GM23338 (cell line): ENCODE data around the gene ZBP1. TPM values are rescaled to one million over a fixed set of nuclear protein-coding genes. Genes with fewer than 3 reads are reported as not detected.

Experiments used
- ATAC-seq: fragments of 200-7000 bp; cut with Tn5 transposase; 3 replicates; pipeline ENCODE4 v1.9.1; 2020
- DNase-seq: peaks from one replicate; pipeline ENCODE4 v3.0.0-alpha.2; 2015; ENCODE audit warnings: low spot score
- H2AFZ ChIP-seq: fragments of 200-600 bp; sonication (generic); 2 replicates; pipeline ENCODE4 v1.8.0; 2016; ENCODE audit warnings: antibody characterized with exemption, mild to moderate bottlenecking, moderate library complexity
- H3F3A ChIP-seq: fragments of 200-600 bp; sonication (generic); replicated peaks from 2 replicates; pipeline ENCODE4 v1.8.0; 2017; ENCODE audit warnings: antibody characterized with exemption, mixed run types, low read depth
- H3K27ac ChIP-seq: fragments of 200-600 bp; sonication (generic); 2 replicates; pipeline ENCODE4 v1.6.1; 2016; ENCODE audit warnings: low read depth
- H3K27me3 ChIP-seq: fragments of 200-600 bp; sonication (generic); 2 replicates; pipeline ENCODE4 v1.8.0; 2016; ENCODE audit warnings: mild to moderate bottlenecking, mixed run types, moderate library complexity; ENCODE audit not compliant: insufficient read depth
- H3K36me3 ChIP-seq: fragments of 200-600 bp; sonication (generic); 2 replicates; pipeline ENCODE4 v1.8.0; 2016; ENCODE audit warnings: mild to moderate bottlenecking; ENCODE audit not compliant: insufficient read depth
- H3K4me1 ChIP-seq: fragments of 200-600 bp; sonication (generic); 2 replicates; pipeline ENCODE4 v1.8.0; 2016; ENCODE audit warnings: mild to moderate bottlenecking, moderate library complexity; ENCODE audit not compliant: insufficient read depth
- H3K4me2 ChIP-seq: fragments of 200-600 bp; sonication (generic); 2 replicates; pipeline ENCODE4 v1.7.1; 2017; ENCODE audit warnings: mixed run types
- H3K4me3 ChIP-seq: fragments of 200-600 bp; sonication (generic); 2 replicates; pipeline ENCODE4 v1.6.1; 2016; ENCODE audit warnings: mixed run types
- H3K79me2 ChIP-seq: fragments of 200-600 bp; sonication (generic); replicated peaks from 2 replicates; pipeline ENCODE4 v1.8.0; 2017; ENCODE audit warnings: mild to moderate bottlenecking; ENCODE audit not compliant: insufficient read depth
- H3K9me2 ChIP-seq: fragments of 200-600 bp; sonication (generic); 2 replicates; pipeline ENCODE4 v1.8.0; 2017; ENCODE audit not compliant: insufficient read depth
- H4K20me1 ChIP-seq: fragments of 200-600 bp; sonication (generic); replicated peaks from 2 replicates; pipeline ENCODE4 v1.8.0; 2017; ENCODE audit warnings: mild to moderate bottlenecking; ENCODE audit not compliant: insufficient read depth
- H3K27ac Mint-ChIP-seq: 2 replicates; pipeline ENCODE4 v1.8.0; 2020; ENCODE audit warnings: inconsistent platforms, mild to moderate bottlenecking, moderate library complexity, mixed read lengths
- H3K27me3 Mint-ChIP-seq: 3 replicates; pipeline ENCODE4 v1.8.0; 2022; ENCODE audit warnings: low read depth, mild to moderate bottlenecking, moderate library complexity, mixed read lengths, inconsistent platforms; ENCODE audit not compliant: insufficient read depth, poor library complexity
- H3K36me3 Mint-ChIP-seq: 3 replicates; pipeline ENCODE4 v1.8.0; 2021; ENCODE audit warnings: low read depth, mild to moderate bottlenecking, inconsistent platforms, moderate library complexity, mixed read lengths
- H3K4me1 Mint-ChIP-seq: 3 replicates; pipeline ENCODE4 v1.8.0; 2020; ENCODE audit warnings: mild to moderate bottlenecking, inconsistent platforms, mixed read lengths
- H3K4me3 Mint-ChIP-seq: 3 replicates; pipeline ENCODE4 v1.8.0; 2021; ENCODE audit warnings: moderate library complexity, mild to moderate bottlenecking, inconsistent platforms, mixed read lengths
- H3K9me3 Mint-ChIP-seq: 3 replicates; pipeline ENCODE4 v1.8.0; 2020; ENCODE audit warnings: moderate library complexity, mild to moderate bottlenecking, inconsistent platforms, mixed read lengths
- CREB1 ChIP-seq: fragments of 250-450 bp; sonication (Bioruptor Pico); IDR thresholded peaks from 2 replicates; pipeline ENCODE4 v1.5.0; 2020; ENCODE audit warnings: low read depth, mild to moderate bottlenecking, moderate library complexity
- EZH2 ChIP-seq: fragments of 200-600 bp; sonication (generic); IDR thresholded peaks from one replicate; pipeline ENCODE4 v1.8.0; 2017; ENCODE audit warnings: antibody characterized with exemption, mild to moderate bottlenecking, low read depth; ENCODE audit not compliant: unreplicated experiment
- EZH2phosphoT487 ChIP-seq: fragments of 200-600 bp; sonication (generic); IDR thresholded peaks from one replicate; pipeline ENCODE4 v1.8.1; 2018; ENCODE audit warnings: antibody characterized with exemption; ENCODE audit not compliant: unreplicated experiment
- JUNB ChIP-seq: IDR thresholded peaks from one replicate; pipeline ENCODE4 v1.6.1; 2016; ENCODE audit warnings: antibody characterized with exemption; ENCODE audit not compliant: unreplicated experiment
- NANOG ChIP-seq: IDR thresholded peaks from 2 replicates; pipeline ENCODE4 v1.6.1; 2016; ENCODE audit warnings: antibody characterized with exemption, borderline replicate concordance
- POLR2AphosphoS5 ChIP-seq: IDR thresholded peaks from 2 replicates; pipeline ENCODE4 v1.6.1; 2016; ENCODE audit warnings: antibody characterized with exemption, low read depth
- STAT1 ChIP-seq: IDR thresholded peaks from one replicate; pipeline ENCODE4 v1.6.1; 2016; ENCODE audit warnings: antibody characterized with exemption; ENCODE audit not compliant: unreplicated experiment
- ZNF114 ChIP-seq: fragments of 250-450 bp; sonication (Bioruptor Pico); IDR thresholded peaks from 2 replicates; pipeline ENCODE4 v1.5.0; 2020; ENCODE audit warnings: mild to moderate bottlenecking, moderate library complexity
- ZNF331 ChIP-seq: fragments of 250-450 bp; sonication (Bioruptor Pico); IDR thresholded peaks from 2 replicates; pipeline ENCODE4 v1.5.0; 2020; ENCODE audit warnings: low read depth, mild to moderate bottlenecking, moderate library complexity
- polyA plus RNA-seq: library from polyadenylated mRNA; unstranded; fragments of >200 nt; fragmentation: Nextera tagmentation; extraction: Ambion mirVana; gene quantifications from 2 replicates; pipeline ENCODE4 v1.2.1, GENCODE V29; 2016
- total RNA-seq: library from RNA; depleted of rRNA; stranded (reverse); fragments of >200 nt; shearing (Covaris generic); gene quantifications from 2 replicates; pipeline ENCODE4 v1.2.3, GENCODE V29; 2014
- TF ChIP-seq, protein P1 (sequence below): IDR thresholded peaks from one replicate; pipeline ENCODE4 v1.6.1; 2018; ENCODE audit warnings: antibody characterized with exemption; ENCODE audit not compliant: unreplicated experiment
- TF ChIP-seq, protein P2 (sequence below): IDR thresholded peaks from 2 replicates; pipeline ENCODE4 v1.6.1; 2016; ENCODE audit warnings: antibody characterized with exemption
- TF ChIP-seq, protein P3 (sequence below), 2 experiments: fragments of 200-600 bp in 1 of 2; sonication (generic) in 1 of 2; conservative IDR thresholded peaks; 2 replicates each; pipeline versions ENCODE4 v1.5.1 to v1.6.1; 2016 to 2017; ENCODE audit warnings: antibody characterized with exemption in 2 of 2, low read depth in 2 of 2, mild to moderate bottlenecking in 2 of 2, moderate library complexity in 1 of 2
- TF ChIP-seq, protein P4 (sequence below): fragments of 250-450 bp; sonication (Bioruptor Pico); IDR thresholded peaks from 2 replicates; pipeline ENCODE4 v1.5.0; 2020; ENCODE audit warnings: mild to moderate bottlenecking, moderate library complexity

The ZBP1 gene
- total and polyA plus RNA-seq, 2 experiments from 2014 or later, result not detected

DNA sequence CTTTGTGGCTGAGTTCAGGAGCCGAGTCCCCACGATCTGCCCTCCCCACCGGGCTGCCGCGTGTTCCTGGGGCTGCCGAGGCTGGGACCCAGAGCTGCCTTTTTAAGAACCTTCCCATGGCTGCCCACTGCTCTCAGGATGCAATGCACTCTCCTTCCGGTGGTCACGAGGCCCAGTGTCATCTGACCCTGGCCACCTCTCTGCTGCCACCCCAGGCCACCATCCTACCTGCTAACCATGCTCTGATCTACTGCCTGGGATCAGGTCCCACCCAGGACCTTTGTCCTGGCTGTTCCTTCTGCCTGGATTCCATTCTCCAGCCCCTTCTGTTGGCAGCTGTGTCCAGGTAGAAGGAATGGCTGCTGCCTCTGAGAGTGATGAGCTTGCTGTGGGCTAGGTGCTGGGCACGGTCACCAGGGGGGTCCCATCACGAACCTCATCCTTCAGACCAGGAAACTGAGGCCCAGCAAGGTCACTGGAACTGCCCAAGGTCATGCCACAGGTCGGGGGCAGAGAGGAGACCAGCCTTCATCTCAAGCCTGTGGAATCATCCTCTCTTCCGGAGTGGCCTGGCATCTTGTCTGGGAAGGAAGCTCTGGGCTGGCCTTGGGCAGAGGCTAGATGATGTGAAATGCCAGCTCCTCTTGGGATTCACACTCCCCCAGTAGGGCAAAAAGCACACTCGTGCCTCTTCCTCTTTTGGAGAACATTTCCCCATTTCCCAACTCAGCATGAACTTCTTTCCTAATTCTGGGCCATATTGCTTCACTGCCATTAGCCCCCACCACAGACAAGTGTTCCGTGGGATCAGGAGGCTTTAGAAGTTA is 38.8 kb downstream of the ZBP1 start:
- Mint-ChIP-seq H3K4me3 (no peak overlapping the region), H3K4me1 (peaks cover 14% of the 10 kb centered on the region), H3K9me3 (no peaks in the 10 kb centered on the region), H3K36me3 (no peaks in the 10 kb centered on the region), H3K27ac (no peak overlapping the region), H3K27me3 (peaks cover 27% of the 10 kb centered on the region)
- Histone ChIP-seq H3K27ac (no peak overlapping the region), H3F3A (no peaks in the 10 kb centered on the region), H3K4me1 (no peaks in the 10 kb centered on the region), H3K4me2 (no peak overlapping the region), H3K4me3 (no peak overlapping the region), H3K9me2 (no peaks in the 10 kb centered on the region), H3K79me2 (no peaks in the 10 kb centered on the region), H4K20me1 (no peaks in the 10 kb centered on the region), H2AFZ (no peak overlapping the region), H3K36me3 (no peaks in the 10 kb centered on the region), H3K27me3 (no peaks in the 10 kb centered on the region)
- DNase-seq (no peak), ATAC-seq (no peak)
- TF ChIP-seq, protein P1, sequence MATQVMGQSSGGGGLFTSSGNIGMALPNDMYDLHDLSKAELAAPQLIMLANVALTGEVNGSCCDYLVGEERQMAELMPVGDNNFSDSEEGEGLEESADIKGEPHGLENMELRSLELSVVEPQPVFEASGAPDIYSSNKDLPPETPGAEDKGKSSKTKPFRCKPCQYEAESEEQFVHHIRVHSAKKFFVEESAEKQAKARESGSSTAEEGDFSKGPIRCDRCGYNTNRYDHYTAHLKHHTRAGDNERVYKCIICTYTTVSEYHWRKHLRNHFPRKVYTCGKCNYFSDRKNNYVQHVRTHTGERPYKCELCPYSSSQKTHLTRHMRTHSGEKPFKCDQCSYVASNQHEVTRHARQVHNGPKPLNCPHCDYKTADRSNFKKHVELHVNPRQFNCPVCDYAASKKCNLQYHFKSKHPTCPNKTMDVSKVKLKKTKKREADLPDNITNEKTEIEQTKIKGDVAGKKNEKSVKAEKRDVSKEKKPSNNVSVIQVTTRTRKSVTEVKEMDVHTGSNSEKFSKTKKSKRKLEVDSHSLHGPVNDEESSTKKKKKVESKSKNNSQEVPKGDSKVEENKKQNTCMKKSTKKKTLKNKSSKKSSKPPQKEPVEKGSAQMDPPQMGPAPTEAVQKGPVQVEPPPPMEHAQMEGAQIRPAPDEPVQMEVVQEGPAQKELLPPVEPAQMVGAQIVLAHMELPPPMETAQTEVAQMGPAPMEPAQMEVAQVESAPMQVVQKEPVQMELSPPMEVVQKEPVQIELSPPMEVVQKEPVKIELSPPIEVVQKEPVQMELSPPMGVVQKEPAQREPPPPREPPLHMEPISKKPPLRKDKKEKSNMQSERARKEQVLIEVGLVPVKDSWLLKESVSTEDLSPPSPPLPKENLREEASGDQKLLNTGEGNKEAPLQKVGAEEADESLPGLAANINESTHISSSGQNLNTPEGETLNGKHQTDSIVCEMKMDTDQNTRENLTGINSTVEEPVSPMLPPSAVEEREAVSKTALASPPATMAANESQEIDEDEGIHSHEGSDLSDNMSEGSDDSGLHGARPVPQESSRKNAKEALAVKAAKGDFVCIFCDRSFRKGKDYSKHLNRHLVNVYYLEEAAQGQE, result no peak
- no peak for TF ChIP-seq ZNF114 (CRISPR knock-in tag)
- no peak for TF ChIP-seq CREB1 (CRISPR knock-in tag)
- TF ChIP-seq EZH2phosphoT487, result no peak
- no peak for TF ChIP-seq EZH2
- no peak for TF ChIP-seq ZNF331
- no peak for TF ChIP-seq POLR2AphosphoS5
- TF ChIP-seq, protein P2, sequence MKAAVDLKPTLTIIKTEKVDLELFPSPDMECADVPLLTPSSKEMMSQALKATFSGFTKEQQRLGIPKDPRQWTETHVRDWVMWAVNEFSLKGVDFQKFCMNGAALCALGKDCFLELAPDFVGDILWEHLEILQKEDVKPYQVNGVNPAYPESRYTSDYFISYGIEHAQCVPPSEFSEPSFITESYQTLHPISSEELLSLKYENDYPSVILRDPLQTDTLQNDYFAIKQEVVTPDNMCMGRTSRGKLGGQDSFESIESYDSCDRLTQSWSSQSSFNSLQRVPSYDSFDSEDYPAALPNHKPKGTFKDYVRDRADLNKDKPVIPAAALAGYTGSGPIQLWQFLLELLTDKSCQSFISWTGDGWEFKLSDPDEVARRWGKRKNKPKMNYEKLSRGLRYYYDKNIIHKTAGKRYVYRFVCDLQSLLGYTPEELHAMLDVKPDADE, result no peak
- TF ChIP-seq, protein P3, sequence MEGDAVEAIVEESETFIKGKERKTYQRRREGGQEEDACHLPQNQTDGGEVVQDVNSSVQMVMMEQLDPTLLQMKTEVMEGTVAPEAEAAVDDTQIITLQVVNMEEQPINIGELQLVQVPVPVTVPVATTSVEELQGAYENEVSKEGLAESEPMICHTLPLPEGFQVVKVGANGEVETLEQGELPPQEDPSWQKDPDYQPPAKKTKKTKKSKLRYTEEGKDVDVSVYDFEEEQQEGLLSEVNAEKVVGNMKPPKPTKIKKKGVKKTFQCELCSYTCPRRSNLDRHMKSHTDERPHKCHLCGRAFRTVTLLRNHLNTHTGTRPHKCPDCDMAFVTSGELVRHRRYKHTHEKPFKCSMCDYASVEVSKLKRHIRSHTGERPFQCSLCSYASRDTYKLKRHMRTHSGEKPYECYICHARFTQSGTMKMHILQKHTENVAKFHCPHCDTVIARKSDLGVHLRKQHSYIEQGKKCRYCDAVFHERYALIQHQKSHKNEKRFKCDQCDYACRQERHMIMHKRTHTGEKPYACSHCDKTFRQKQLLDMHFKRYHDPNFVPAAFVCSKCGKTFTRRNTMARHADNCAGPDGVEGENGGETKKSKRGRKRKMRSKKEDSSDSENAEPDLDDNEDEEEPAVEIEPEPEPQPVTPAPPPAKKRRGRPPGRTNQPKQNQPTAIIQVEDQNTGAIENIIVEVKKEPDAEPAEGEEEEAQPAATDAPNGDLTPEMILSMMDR (conservative IDR thresholded peaks at IDR 0.05; ENCODE audit: low read depth in 2 of 2), result no peak
- no peak for TF ChIP-seq STAT1
- no peak for TF ChIP-seq NANOG
- TF ChIP-seq JUNB, result no peak
- TF ChIP-seq, protein P4, sequence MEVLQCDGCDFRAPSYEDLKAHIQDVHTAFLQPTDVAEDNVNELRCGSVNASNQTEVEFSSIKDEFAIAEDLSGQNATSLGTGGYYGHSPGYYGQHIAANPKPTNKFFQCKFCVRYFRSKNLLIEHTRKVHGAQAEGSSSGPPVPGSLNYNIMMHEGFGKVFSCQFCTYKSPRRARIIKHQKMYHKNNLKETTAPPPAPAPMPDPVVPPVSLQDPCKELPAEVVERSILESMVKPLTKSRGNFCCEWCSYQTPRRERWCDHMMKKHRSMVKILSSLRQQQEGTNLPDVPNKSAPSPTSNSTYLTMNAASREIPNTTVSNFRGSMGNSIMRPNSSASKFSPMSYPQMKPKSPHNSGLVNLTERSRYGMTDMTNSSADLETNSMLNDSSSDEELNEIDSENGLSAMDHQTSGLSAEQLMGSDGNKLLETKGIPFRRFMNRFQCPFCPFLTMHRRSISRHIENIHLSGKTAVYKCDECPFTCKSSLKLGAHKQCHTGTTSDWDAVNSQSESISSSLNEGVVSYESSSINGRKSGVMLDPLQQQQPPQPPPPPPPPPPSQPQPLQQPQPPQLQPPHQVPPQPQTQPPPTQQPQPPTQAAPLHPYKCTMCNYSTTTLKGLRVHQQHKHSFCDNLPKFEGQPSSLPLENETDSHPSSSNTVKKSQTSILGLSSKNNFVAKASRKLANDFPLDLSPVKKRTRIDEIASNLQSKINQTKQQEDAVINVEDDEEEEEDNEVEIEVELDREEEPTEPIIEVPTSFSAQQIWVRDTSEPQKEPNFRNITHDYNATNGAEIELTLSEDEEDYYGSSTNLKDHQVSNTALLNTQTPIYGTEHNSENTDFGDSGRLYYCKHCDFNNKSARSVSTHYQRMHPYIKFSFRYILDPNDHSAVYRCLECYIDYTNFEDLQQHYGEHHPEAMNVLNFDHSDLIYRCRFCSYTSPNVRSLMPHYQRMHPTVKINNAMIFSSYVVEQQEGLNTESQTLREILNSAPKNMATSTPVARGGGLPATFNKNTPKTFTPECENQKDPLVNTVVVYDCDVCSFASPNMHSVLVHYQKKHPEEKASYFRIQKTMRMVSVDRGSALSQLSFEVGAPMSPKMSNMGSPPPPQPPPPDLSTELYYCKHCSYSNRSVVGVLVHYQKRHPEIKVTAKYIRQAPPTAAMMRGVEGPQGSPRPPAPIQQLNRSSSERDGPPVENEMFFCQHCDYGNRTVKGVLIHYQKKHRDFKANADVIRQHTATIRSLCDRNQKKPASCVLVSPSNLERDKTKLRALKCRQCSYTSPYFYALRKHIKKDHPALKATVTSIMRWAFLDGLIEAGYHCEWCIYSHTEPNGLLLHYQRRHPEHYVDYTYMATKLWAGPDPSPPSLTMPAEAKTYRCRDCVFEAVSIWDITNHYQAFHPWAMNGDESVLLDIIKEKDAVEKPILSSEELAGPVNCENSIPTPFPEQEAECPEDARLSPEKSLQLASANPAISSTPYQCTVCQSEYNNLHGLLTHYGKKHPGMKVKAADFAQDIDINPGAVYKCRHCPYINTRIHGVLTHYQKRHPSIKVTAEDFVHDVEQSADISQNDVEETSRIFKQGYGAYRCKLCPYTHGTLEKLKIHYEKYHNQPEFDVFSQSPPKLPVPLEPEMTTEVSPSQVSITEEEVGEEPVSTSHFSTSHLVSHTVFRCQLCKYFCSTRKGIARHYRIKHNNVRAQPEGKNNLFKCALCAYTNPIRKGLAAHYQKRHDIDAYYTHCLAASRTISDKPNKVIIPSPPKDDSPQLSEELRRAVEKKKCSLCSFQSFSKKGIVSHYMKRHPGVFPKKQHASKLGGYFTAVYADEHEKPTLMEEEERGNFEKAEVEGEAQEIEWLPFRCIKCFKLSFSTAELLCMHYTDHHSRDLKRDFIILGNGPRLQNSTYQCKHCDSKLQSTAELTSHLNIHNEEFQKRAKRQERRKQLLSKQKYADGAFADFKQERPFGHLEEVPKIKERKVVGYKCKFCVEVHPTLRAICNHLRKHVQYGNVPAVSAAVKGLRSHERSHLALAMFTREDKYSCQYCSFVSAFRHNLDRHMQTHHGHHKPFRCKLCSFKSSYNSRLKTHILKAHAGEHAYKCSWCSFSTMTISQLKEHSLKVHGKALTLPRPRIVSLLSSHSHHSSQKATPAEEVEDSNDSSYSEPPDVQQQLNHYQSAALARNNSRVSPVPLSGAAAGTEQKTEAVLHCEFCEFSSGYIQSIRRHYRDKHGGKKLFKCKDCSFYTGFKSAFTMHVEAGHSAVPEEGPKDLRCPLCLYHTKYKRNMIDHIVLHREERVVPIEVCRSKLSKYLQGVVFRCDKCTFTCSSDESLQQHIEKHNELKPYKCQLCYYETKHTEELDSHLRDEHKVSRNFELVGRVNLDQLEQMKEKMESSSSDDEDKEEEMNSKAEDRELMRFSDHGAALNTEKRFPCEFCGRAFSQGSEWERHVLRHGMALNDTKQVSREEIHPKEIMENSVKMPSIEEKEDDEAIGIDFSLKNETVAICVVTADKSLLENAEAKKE (CRISPR knock-in tag), result no peak
